Stimulated activated CD8-positive, alpha-beta memory T cell treated with anti-CD3 and anti-CD28 coated beads, Interleukin-15, amount 100 ng/mL, for 1 hour (primary cell): ENCODE results near the gene ATP11A.

Source experiments
- DNase-seq: peaks from one replicate; pipeline ENCODE4 v3.0.0-alpha.2; 2020; ENCODE audit warnings: low read depth

ATP11A gene

DNA sequence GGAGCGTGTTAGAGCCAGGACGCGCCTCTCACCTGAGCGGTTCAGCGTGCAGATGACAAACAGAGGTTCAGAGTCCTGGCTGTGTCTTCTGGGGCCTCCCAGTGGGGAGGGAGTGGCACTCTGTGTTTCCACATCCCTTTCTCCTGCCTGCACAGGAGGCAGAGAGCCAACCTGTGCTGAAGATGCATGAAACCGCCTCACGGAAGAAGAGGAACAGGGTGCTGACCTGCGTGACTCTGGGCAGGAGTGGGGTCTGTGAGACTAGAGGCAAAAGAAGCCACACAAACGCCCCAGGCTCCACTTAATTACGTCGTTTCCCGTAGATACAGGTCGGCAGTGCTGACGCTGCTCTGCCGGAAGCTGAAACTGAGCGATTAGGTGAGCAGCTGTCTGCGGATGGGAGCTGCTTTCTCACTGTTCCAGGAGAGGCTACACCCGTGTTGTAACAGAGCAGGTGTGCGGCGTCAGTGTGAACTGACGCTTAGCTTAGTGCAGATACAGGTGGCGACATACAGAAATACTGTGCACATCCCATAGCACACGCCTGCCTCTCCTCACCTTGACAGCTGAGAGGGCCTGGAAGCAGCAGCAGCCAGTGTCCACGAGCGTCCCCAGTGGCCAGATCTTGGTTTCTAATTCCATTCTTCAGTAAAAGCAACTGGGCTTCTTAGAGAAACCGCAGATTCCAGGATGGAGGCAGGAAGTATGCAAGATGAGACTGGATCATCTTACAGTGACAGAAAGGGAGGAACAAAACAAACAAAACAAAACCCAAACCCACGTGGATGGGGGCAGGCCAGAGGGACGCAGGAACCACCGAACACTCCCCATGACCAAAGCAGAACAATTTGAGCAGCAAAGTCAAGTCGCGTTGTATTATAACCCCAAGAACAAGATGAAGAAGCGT, 241.4 kb downstream of the ATP11A start:
- no peak for DNase-seq

DNA sequence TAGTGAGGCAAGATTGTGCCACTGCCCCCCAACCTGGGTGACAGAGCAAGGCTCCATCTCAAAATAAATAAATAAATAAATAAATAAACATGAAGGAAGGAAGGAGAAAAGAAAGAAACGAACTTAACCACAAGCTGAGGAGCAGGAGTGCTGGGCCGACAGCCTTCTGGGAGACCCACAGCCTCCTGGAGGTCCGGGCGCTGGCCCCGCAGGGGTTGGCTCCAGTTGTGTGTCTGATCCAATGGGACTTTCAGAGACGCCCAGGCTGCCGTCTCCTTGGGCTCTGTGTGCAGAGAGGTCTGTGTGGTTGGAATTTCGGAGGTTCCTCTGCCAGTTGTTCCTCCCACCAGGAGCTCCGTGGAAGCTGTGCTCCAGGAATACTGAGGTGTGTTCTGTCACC, 243.1 kb downstream of the ATP11A start:
- no peak for DNase-seq

DNA sequence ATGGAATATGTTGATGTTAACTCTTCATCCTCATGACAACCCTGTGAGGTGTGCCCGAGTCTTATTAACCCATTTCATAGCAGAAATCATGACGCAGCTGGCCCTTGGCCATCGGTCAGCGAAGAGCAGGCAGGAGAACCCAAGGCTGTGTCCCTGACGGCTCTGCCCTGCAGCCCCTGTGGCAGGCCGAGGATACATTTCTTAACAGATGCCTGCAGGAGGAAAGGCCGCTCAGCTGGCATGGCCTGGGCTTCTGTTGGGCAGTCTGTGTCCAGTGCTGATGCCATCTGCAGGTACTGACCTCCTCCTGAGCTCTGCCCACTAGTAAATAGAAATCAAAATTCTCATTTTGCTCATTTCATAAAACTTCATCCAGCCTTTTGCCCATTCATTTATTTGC, 243.8 kb downstream of the ATP11A start:
- no peak for DNase-seq

DNA sequence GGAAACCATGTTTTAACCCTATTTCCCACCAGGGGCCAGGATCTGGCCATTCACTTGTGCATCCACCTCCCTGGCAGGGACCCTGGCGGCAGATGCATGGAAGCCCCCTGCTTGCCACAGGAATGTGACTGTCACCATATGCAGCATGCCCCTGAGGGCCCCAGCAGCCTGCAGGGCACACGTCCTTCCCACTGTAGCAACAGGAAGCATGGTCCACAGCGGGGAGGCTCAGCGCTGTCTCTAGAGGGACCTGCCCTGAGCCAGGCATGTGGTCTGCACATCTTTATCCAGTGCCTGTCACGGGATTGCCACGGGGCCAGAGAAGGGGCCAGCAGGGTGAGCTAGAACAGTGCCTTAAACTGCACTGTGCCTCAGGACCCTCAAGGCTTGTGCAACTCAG, 244.2 kb downstream of the ATP11A start:
- DNase-seq = no peak
